HCT116 (cell line): ENCODE results near the gene CLTC.

Source experiments
- CEBPB ChIP-seq: IDR thresholded peaks from 2 replicates; pipeline ENCODE4 v1.6.1; 2012; ENCODE audit warnings: low read depth
- EZH2 ChIP-seq: fragments of 200-600 bp; sonication (generic); IDR thresholded peaks from 2 replicates; pipeline ENCODE4 v1.6.1; 2017; ENCODE audit warnings: antibody characterized with exemption, mixed run types
- EZH2phosphoT487 ChIP-seq: fragments of 200-600 bp; IDR thresholded peaks from 2 replicates; pipeline ENCODE4 v1.6.1; 2018; ENCODE audit warnings: antibody characterized with exemption, borderline replicate concordance
- POLR2A ChIP-seq: IDR thresholded peaks from 2 replicates; pipeline ENCODE4 v1.7.0; 2011; ENCODE audit warnings: borderline replicate concordance; ENCODE audit not compliant: insufficient read depth, insufficient read length; ENCODE audit errors: extremely low read depth
- POLR2AphosphoS5 ChIP-seq: IDR thresholded peaks from 2 replicates; pipeline ENCODE4 v1.6.1; 2011; ENCODE audit warnings: mild to moderate bottlenecking, low read depth, low read length, moderate library complexity
- ZNF274 ChIP-seq: fragments of 200-500 bp; sonication (Bioruptor generic); IDR thresholded peaks from 2 replicates; pipeline ENCODE4 v1.6.1; 2014; ENCODE audit warnings: mild to moderate bottlenecking, low read depth, low read length, inconsistent platforms
- TF ChIP-seq, protein P1 (sequence below): IDR thresholded peaks from 2 replicates; pipeline ENCODE4 v1.6.1; 2012; ENCODE audit warnings: low read depth
- TF ChIP-seq, protein P2 (sequence below), 3 experiments: fragments of 200-600 bp in 1 of 3; sonication (generic) in 1 of 3; IDR thresholded peaks in 2 of 3; conservative IDR thresholded peaks in 1 of 3; 2 replicates each; pipeline ENCODE4 v1.5.1; 2012 to 2017; ENCODE audit warnings: low read depth in 2 of 3, low read length in 2 of 3, antibody characterized with exemption in 1 of 3, borderline replicate concordance in 1 of 3, control low read depth in 1 of 3, mild to moderate bottlenecking in 1 of 3, mixed read lengths in 1 of 3, mixed run types in 1 of 3, moderate library complexity in 1 of 3; ENCODE audit not compliant: insufficient read depth in 1 of 3
- TF ChIP-seq, protein P3 (sequence below): IDR thresholded peaks from 2 replicates; pipeline ENCODE4 v1.6.1; 2011; ENCODE audit warnings: mild to moderate bottlenecking, low read length, moderate library complexity; ENCODE audit not compliant: insufficient replicate concordance; ENCODE audit errors: extremely low read depth
- TF ChIP-seq, protein P4 (sequence below): IDR thresholded peaks from 2 replicates; pipeline ENCODE4 v1.6.1; 2012
- TF ChIP-seq, protein P5 (sequence below): IDR thresholded peaks from 2 replicates; pipeline ENCODE4 v1.6.1; 2012

DNA sequence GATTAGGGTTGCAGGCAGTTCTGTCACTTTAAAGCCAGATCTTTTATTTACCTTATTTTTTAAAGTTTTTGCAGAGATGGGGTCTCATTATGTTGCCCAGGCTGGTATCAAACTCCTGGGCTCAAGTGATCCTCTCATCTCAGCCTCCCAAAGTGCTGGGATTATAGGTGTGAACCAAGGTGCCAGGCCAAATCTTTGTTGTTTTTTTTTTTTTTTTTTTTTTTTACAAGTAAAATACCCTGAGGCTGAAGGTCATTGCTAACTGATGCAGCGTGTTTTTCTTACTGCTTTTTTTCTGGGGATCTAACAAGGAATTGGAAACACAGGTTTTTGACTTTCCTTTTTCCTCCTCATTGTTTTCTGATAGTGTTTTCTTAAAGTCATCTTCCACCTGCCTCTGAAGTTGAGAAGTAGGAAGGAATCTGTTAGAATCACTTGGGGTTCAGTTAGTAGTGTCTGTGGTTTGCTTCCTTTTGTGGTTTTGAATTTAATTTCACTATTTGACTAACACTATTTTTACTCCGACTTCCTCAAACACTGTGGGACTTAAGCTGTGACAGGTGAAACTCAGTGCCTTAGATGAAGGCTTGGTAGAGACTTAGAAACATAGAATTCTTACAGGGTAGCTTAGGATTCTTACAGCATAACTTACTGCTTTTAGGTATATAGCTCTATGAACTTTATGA, 22.2 kb downstream of the CLTC start:
- TF ChIP-seq, protein P1, sequence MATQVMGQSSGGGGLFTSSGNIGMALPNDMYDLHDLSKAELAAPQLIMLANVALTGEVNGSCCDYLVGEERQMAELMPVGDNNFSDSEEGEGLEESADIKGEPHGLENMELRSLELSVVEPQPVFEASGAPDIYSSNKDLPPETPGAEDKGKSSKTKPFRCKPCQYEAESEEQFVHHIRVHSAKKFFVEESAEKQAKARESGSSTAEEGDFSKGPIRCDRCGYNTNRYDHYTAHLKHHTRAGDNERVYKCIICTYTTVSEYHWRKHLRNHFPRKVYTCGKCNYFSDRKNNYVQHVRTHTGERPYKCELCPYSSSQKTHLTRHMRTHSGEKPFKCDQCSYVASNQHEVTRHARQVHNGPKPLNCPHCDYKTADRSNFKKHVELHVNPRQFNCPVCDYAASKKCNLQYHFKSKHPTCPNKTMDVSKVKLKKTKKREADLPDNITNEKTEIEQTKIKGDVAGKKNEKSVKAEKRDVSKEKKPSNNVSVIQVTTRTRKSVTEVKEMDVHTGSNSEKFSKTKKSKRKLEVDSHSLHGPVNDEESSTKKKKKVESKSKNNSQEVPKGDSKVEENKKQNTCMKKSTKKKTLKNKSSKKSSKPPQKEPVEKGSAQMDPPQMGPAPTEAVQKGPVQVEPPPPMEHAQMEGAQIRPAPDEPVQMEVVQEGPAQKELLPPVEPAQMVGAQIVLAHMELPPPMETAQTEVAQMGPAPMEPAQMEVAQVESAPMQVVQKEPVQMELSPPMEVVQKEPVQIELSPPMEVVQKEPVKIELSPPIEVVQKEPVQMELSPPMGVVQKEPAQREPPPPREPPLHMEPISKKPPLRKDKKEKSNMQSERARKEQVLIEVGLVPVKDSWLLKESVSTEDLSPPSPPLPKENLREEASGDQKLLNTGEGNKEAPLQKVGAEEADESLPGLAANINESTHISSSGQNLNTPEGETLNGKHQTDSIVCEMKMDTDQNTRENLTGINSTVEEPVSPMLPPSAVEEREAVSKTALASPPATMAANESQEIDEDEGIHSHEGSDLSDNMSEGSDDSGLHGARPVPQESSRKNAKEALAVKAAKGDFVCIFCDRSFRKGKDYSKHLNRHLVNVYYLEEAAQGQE = no peak
- TF ChIP-seq POLR2A = no peak
- TF ChIP-seq, protein P2, sequence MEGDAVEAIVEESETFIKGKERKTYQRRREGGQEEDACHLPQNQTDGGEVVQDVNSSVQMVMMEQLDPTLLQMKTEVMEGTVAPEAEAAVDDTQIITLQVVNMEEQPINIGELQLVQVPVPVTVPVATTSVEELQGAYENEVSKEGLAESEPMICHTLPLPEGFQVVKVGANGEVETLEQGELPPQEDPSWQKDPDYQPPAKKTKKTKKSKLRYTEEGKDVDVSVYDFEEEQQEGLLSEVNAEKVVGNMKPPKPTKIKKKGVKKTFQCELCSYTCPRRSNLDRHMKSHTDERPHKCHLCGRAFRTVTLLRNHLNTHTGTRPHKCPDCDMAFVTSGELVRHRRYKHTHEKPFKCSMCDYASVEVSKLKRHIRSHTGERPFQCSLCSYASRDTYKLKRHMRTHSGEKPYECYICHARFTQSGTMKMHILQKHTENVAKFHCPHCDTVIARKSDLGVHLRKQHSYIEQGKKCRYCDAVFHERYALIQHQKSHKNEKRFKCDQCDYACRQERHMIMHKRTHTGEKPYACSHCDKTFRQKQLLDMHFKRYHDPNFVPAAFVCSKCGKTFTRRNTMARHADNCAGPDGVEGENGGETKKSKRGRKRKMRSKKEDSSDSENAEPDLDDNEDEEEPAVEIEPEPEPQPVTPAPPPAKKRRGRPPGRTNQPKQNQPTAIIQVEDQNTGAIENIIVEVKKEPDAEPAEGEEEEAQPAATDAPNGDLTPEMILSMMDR (IDR thresholded peaks at IDR 0.05 in 2 of 3, conservative IDR thresholded peaks at IDR 0.05 in 1 of 3; ENCODE audit: borderline replicate concordance in 1 of 3, insufficient read depth in 1 of 3, low read depth in 2 of 3, low read length in 2 of 3) = no peak
- TF ChIP-seq CEBPB = no peak
- TF ChIP-seq, protein P3, sequence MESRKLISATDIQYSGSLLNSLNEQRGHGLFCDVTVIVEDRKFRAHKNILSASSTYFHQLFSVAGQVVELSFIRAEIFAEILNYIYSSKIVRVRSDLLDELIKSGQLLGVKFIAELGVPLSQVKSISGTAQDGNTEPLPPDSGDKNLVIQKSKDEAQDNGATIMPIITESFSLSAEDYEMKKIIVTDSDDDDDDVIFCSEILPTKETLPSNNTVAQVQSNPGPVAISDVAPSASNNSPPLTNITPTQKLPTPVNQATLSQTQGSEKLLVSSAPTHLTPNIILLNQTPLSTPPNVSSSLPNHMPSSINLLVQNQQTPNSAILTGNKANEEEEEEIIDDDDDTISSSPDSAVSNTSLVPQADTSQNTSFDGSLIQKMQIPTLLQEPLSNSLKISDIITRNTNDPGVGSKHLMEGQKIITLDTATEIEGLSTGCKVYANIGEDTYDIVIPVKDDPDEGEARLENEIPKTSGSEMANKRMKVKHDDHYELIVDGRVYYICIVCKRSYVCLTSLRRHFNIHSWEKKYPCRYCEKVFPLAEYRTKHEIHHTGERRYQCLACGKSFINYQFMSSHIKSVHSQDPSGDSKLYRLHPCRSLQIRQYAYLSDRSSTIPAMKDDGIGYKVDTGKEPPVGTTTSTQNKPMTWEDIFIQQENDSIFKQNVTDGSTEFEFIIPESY = no peak
- no peak for TF ChIP-seq EZH2
- TF ChIP-seq, protein P4, sequence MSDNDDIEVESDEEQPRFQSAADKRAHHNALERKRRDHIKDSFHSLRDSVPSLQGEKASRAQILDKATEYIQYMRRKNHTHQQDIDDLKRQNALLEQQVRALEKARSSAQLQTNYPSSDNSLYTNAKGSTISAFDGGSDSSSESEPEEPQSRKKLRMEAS = no peak
- no peak for TF ChIP-seq POLR2AphosphoS5
- TF ChIP-seq ZNF274 = no peak
- no peak for TF ChIP-seq EZH2phosphoT487
- TF ChIP-seq, protein P5, sequence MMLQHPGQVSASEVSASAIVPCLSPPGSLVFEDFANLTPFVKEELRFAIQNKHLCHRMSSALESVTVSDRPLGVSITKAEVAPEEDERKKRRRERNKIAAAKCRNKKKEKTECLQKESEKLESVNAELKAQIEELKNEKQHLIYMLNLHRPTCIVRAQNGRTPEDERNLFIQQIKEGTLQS = no peak
